ENCODE measurements around the gene XRCC4. TPM values are rescaled to one million over a fixed set of nuclear protein-coding genes. Genes with fewer than 3 reads are reported as not detected.
A peak's percentile ranks its signal among the peaks of the same experiment; 100 is the strongest.

XRCC4 gene
- total RNA-seq, 1 experiment from 2014 or later = 12.2 TPM

DNA sequence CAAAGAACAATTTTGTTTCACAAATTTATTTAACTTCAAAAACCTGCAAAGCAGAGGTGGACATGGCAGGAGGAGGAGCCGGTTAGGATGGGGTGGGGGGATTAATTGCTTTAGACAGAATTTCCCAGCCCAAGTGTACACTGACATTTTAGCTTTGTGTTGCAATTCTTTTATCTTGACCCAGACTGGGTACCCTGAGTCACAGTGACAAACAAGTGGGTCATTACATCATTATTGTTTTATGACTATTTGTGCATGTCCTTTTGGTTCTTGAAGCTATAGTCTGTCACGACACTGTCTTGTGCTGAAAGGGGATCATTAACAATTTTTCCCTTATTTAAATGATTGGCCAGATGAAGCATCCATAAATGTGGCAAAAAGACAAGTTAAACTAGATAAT lies 309.7 kb downstream of the XRCC4 start:
- DNase-seq = peak; percentile 6
- H3K4me3 ChIP-seq (ENCODE audit: insufficient read depth, low read depth, low read length) = no peak overlapping the region
- no peaks in the 10 kb centered on the region for H3K36me3 ChIP-seq (replicated peaks; ENCODE audit: control insufficient read depth, insufficient read depth, low read length)
- H3K27me3 ChIP-seq (ENCODE audit: control insufficient read depth, insufficient read depth, low read length) = no peaks in the 10 kb centered on the region

DNA sequence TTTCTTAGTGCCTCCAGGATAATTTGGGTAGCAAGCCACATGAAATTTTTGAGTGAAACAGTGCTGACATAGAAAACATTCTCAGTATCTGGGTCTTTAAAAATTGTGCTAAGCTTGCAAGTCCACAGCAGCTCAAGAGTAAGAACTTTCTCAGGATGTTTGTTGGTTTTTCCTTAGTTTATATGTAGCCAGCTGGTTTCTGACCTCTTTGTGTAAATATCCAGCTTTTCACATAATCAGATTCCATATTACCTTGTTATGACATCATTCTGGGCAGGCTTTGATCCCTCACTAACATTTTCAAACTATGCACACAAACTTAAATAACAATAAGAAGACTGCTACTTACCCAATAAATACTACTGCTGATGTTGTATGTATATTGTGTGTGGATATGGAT lies 311.3 kb downstream of the XRCC4 start:
- Histone ChIP-seq H3K27me3 (ENCODE audit: control insufficient read depth, insufficient read depth, low read length) (no peaks in the 10 kb centered on the region), H3K4me3 (ENCODE audit: insufficient read depth, low read depth, low read length) (no peak overlapping the region), H3K36me3 (replicated peaks; ENCODE audit: control insufficient read depth, insufficient read depth, low read length) (no peaks in the 10 kb centered on the region)
- DNase-seq = no peak

DNA sequence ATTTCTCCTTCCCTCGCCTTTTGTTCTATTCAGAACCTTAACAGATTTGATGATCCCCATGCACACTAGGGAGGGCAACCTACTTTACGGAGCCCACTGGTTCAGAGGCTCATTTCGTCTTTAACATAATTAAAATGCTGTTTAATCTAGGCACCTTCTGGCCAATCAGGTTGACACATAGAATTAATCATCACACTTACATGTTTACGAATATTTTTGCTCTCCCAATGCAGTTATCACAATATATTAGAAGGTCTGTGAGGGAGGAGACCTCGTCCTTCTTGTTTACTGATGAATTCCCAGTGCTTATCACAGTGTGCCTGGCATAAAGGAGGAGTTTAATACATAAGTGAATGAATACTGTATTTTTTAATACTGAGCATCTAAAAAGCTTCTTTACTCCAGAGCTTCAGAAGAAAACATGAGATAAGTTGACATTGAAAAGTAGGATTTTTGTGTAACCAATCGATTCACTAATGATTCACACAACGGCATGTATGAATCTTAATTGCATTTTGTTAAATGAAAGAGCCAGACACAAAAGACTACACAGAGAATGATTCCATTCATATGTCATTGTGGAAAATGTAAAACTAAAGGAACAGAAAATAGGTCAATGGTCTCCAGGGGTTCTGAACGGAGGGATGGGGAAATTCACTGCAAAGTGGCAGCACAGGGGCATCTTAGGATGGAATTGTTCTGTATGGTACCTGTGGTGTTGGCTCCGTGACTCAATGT lies 315.6 kb downstream of the XRCC4 start:
- no peak for DNase-seq
- H3K27me3 ChIP-seq (ENCODE audit: control insufficient read depth, insufficient read depth, low read length) = no peaks in the 10 kb centered on the region
- H3K36me3 ChIP-seq (replicated peaks; ENCODE audit: control insufficient read depth, insufficient read depth, low read length) = no peaks in the 10 kb centered on the region
- no peak overlapping the region for H3K4me3 ChIP-seq (ENCODE audit: insufficient read depth, low read depth, low read length)

DNA sequence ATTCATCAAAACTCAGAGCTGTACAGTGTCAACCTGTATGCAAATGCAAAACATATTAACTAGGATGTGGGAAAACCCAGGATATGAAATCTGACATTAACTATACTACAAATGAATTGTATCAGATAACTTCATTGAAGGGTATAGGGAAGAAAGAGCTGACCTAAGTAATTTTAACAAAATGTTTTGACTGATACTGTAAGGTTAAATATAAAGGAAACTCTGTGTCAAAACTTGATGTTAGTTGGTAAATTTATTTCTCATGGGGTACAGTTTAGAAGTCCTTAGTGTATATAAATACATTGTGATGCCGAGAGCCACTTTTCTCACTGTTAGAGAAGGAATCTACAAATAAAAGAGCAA lies 316.1 kb downstream of the XRCC4 start:
- Histone ChIP-seq H3K27me3 (ENCODE audit: control insufficient read depth, insufficient read depth, low read length) (no peaks in the 10 kb centered on the region), H3K36me3 (replicated peaks; ENCODE audit: control insufficient read depth, insufficient read depth, low read length) (no peaks in the 10 kb centered on the region), H3K4me3 (ENCODE audit: insufficient read depth, low read depth, low read length) (no peak overlapping the region)
- no peak for DNase-seq

DNA sequence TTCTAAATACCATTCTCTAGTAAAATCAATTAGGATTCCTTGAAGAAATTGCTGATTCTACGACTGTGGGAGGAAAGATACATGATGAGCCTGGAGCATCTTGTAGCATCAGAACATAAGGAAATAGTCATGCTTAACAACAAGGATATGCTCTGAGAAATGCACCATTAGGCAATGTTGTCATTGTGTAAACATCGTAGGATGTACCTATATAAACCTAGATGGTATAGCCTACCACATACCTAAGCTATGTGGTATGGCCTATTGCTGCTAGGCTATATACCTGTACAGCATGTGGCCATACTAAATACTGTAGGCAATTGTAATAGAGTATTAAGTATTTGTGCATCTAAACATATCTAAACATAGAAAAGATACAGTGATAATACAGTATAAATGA lies 316.8 kb downstream of the XRCC4 start:
- DNase-seq = no peak
- Histone ChIP-seq H3K27me3 (ENCODE audit: control insufficient read depth, insufficient read depth, low read length) (no peaks in the 10 kb centered on the region), H3K36me3 (replicated peaks; ENCODE audit: control insufficient read depth, insufficient read depth, low read length) (no peaks in the 10 kb centered on the region), H3K4me3 (ENCODE audit: insufficient read depth, low read depth, low read length) (no peak overlapping the region)

DNA sequence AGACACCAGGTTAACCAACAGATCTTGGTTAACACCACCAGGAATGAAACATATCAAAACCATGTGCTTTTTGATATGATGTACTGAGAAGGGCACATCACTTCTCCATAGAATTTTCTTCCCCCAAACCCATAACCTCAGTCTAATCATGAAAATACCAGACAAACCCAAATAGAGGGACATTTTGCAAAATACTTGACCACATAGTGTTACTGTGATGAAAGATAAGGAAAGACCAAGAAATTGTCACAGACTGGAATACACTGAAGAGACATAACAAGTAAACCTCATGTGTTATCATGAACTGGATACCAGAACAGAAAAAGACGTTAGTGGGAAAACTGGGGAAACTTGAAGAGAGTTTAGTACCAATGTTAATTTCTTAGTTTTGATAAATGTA lies 319.3 kb downstream of the XRCC4 start:
- H3K27me3 ChIP-seq (ENCODE audit: control insufficient read depth, insufficient read depth, low read length) = no peaks in the 10 kb centered on the region
- no peak overlapping the region for H3K4me3 ChIP-seq (ENCODE audit: insufficient read depth, low read depth, low read length)
- no peak for DNase-seq
- H3K36me3 ChIP-seq (replicated peaks; ENCODE audit: control insufficient read depth, insufficient read depth, low read length) = no peaks in the 10 kb centered on the region

DNA sequence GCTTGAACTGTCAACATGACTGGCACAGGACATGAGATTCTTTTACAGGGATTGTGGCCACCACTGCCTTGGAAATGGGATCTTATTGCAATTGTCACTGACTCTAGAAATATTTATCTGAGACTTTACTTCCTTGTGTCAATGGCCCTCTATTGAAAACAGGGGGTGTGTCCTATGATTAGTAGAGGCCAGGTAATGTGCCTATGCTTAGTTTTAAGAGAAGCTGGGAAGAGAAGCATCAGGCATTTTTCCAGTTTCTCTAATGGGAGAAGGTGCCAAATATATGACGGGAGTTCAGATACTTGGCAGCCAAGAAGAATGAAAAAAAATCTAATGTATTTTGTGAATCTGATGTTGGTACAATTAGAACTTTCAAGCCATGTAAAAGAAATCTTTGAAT lies 320.3 kb downstream of the XRCC4 start:
- DNase-seq = no peak
- H3K27me3 ChIP-seq (ENCODE audit: control insufficient read depth, insufficient read depth, low read length) = no peaks in the 10 kb centered on the region
- H3K4me3 ChIP-seq (ENCODE audit: insufficient read depth, low read depth, low read length) = no peak overlapping the region
- no peaks in the 10 kb centered on the region for H3K36me3 ChIP-seq (replicated peaks; ENCODE audit: control insufficient read depth, insufficient read depth, low read length)

DNA sequence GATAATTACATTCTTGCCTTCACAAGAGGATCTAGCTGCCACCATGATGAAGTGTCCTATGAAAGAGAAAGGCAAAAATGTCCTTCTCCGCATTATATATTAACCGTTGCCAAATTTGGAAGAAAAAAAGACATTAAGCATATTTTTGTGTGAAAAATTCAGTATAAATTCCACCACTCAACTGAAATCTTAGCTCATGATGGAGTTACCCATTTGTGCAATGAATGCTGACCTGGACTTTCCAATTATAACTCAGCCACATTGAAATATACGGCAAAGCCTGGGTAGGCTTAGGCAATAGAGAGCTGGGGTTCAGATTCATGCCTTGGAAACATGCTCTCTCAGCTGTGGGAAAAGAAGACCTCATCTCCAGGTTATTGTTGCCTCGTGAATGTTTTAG lies 322.9 kb downstream of the XRCC4 start:
- DNase-seq = no peak
- no peak overlapping the region for H3K4me3 ChIP-seq (ENCODE audit: insufficient read depth, low read depth, low read length)
- H3K36me3 ChIP-seq (replicated peaks; ENCODE audit: control insufficient read depth, insufficient read depth, low read length) = no peaks in the 10 kb centered on the region
- no peaks in the 10 kb centered on the region for H3K27me3 ChIP-seq (ENCODE audit: control insufficient read depth, insufficient read depth, low read length)

DNA sequence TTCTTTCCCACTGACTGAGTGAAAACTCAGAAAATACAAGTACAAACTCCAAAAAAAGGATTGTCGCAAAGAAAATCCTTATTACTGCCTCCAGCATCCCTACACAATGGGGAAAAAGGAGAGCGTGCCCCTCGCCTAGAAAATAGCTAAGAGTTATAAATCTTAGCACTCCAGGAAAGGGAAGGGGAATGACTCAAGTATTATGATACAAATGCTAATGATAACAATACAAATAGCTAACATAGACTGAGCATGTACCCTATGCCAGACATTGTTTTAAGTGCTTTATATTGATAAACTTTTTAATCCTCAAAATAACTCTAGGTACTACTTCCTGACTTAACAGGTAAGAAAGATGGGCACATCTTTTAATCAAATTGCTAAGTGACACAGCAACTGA lies 323.4 kb downstream of the XRCC4 start:
- Histone ChIP-seq H3K36me3 (replicated peaks; ENCODE audit: control insufficient read depth, insufficient read depth, low read length) (no peaks in the 10 kb centered on the region), H3K27me3 (ENCODE audit: control insufficient read depth, insufficient read depth, low read length) (no peaks in the 10 kb centered on the region), H3K4me3 (ENCODE audit: insufficient read depth, low read depth, low read length) (no peak overlapping the region)
- no peak for DNase-seq

DNA sequence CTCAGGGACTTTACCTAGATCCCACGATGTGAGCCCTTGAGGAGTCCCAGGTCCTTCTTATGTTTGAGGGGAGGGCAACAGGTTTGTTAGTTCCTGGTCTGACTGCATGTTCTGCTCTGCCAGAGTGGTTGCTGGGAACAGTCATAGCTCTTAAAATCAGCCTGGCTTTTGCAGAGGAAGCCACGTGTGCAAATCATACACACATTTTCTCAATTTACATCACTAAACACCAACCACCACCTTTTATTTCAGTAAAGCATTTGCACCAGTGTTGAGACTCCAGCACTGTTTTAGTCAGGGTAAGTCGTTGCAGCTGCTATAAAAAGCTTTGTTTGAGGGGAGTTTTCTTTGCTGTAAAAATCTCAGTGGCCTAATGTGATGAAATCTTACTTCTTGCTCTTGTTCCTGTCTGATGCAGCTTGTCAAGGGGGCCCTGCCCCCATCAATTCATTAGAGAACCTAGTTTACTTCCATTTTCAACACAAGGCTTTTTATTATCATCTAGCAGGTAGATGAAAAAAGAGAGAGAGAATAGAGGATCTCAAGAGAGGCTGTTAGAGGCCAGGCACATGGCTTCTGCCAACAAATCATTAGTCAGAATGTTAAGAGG lies 323.9 kb downstream of the XRCC4 start:
- Histone ChIP-seq H3K36me3 (replicated peaks; ENCODE audit: control insufficient read depth, insufficient read depth, low read length) (no peaks in the 10 kb centered on the region), H3K27me3 (ENCODE audit: control insufficient read depth, insufficient read depth, low read length) (no peaks in the 10 kb centered on the region), H3K4me3 (ENCODE audit: insufficient read depth, low read depth, low read length) (no peak overlapping the region)
- DNase-seq = no peak

DNA sequence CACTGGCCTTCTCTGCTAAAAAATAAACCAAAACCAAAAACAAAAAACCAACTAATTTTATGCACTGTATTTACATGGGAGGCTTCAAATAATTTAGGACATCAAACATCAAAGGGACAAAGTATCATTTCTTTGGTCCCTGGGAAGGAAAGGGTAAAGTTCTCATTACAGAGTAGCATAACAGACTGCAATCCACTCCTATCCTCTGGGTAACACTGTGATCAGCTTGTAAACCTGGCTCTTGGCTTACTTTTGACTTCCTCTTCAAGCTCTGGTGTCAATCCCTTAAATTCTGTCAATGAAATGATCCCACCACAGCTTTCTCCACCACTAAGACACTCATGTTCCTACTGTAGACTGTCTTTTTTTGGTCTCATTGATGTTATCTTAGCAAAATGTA lies 324.4 kb downstream of the XRCC4 start:
- Histone ChIP-seq H3K27me3 (ENCODE audit: control insufficient read depth, insufficient read depth, low read length) (no peaks in the 10 kb centered on the region), H3K36me3 (replicated peaks; ENCODE audit: control insufficient read depth, insufficient read depth, low read length) (no peaks in the 10 kb centered on the region), H3K4me3 (ENCODE audit: insufficient read depth, low read depth, low read length) (no peak overlapping the region)
- DNase-seq = no peak

Other genes starting within 250 kb of the XRCC4 start
- 76.5 and 104 TPM in 2 replicates for gene TMEM167A, start 153 bp upstream of the XRCC4 start, total RNA-seq (2014; rRNA removed; shearing (Covaris generic))

Data from H7 (cell line).